ENCODE results near the gene TSPAN2. TPM values are rescaled to one million over a fixed set of nuclear protein-coding genes. Genes with fewer than 3 reads are reported as not detected.

The TSPAN2 gene
- total and polyA plus RNA-seq, 8 donors = 1.6 to 10.2 (median 2.6) TPM

DNA sequence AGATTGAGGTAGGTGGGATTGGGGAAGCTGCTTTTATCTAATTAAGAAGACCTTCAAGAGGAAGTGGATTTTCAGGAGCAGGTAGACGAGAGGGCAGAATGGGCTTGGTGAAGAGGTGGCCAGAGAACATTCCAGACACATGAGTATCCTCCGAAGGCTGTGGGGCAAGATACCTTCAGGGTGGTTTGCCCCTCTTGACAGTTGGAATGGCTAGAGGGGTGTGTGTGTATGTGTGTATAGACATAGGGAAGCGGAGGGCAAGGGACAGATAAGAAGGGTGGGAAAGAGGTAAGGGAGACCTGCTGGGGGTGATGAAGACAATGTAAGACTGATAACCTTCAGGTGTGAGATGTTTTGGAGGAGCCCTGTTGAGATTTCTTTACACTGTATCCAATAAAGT, 46.8 kb upstream of the TSPAN2 start:
- Histone ChIP-seq H3K27ac (no peak overlapping the region), H3K4me1 (no peaks in the 10 kb centered on the region), H3K9me3 (no peaks in the 10 kb centered on the region), H3K27me3 (no peaks in the 10 kb centered on the region), H3K36me3 (no peaks in the 10 kb centered on the region), H3K4me3 (no peak overlapping the region)
- no peak for FAIRE-seq
- TF ChIP-seq, protein P1, sequence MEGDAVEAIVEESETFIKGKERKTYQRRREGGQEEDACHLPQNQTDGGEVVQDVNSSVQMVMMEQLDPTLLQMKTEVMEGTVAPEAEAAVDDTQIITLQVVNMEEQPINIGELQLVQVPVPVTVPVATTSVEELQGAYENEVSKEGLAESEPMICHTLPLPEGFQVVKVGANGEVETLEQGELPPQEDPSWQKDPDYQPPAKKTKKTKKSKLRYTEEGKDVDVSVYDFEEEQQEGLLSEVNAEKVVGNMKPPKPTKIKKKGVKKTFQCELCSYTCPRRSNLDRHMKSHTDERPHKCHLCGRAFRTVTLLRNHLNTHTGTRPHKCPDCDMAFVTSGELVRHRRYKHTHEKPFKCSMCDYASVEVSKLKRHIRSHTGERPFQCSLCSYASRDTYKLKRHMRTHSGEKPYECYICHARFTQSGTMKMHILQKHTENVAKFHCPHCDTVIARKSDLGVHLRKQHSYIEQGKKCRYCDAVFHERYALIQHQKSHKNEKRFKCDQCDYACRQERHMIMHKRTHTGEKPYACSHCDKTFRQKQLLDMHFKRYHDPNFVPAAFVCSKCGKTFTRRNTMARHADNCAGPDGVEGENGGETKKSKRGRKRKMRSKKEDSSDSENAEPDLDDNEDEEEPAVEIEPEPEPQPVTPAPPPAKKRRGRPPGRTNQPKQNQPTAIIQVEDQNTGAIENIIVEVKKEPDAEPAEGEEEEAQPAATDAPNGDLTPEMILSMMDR (IDR thresholded peaks at IDR 0.05) = no peak
- no peak for ATAC-seq
- intact Hi-C loops (cut with DNase I) = loop anchor here in 2 of 3 donors (5.0 kb wide), 2 partner anchors 331 to 461 kb away; no protein-coding TSS in a partner anchor
- 60 to 65% methylated on average over 3 of the region's 3 CpGs for WGBS, 2 donors
- no peak for DNase-seq

- no peak for ATAC-seq
- Histone ChIP-seq H3K27me3 (no peaks in the 10 kb centered on the region), H3K36me3 (no peaks in the 10 kb centered on the region), H3K4me1 (no peaks in the 10 kb centered on the region), H3K4me3 (no peak overlapping the region), H3K27ac (no peak overlapping the region), H3K9me3 (no peaks in the 10 kb centered on the region)
- 31 to 49% methylated on average over 5 of the region's 5 CpGs for WGBS, 2 donors
- FAIRE-seq = no peak
- DNase-seq = no peak
- intact Hi-C loops (cut with DNase I) = loop anchor here in 2 of 3 donors (5.0 kb wide), 2 partner anchors 332 to 462 kb away; no protein-coding TSS in a partner anchor
- TF ChIP-seq, protein P1 (IDR thresholded peaks at IDR 0.05) = no peak
Measured at GRCh38 chr1:115135681-115136080, 46.4 kb upstream of the TSPAN2 start.

- no peak overlapping the region for H3K27ac ChIP-seq
- no peak overlapping the region for H3K4me3 ChIP-seq
- TF ChIP-seq, protein P1 (IDR thresholded peaks at IDR 0.05) = no peak
- FAIRE-seq (no peak), DNase-seq (no peak), ATAC-seq (peak in 2 of 4 donors; percentile 15 to 30)
- no peaks in the 10 kb centered on the region for H3K9me3 ChIP-seq
- H3K27me3 ChIP-seq = no peaks in the 10 kb centered on the region
- 40 to 62% methylated on average over 10 of the region's 10 CpGs for WGBS, 2 donors
- intact Hi-C loops (cut with DNase I) = loop anchor here in 2 of 3 donors (5.0 kb wide), 2 partner anchors 332 to 462 kb away; no protein-coding TSS in a partner anchor
- no peaks in the 10 kb centered on the region for H3K4me1 ChIP-seq
- no peaks in the 10 kb centered on the region for H3K36me3 ChIP-seq
Measured at GRCh38 chr1:115134850-115135480, 45.7 kb upstream of the TSPAN2 start.

- Histone ChIP-seq H3K9me3 (no peaks in the 10 kb centered on the region), H3K36me3 (no peaks in the 10 kb centered on the region), H3K27ac (no peak overlapping the region), H3K4me1 (no peaks in the 10 kb centered on the region), H3K4me3 (no peak overlapping the region), H3K27me3 (no peaks in the 10 kb centered on the region)
- TF ChIP-seq, protein P1 (IDR thresholded peaks at IDR 0.05) = no peak
- ATAC-seq = no peak
- intact Hi-C loops (cut with DNase I) = no loop called here
- DNase-seq = no peak
- WGBS, 2 donors = 61 to 71% methylated on average over 6 of the region's 6 CpGs
- no peak for FAIRE-seq
Measured at GRCh38 chr1:115134231-115134630, 44.9 kb upstream of the TSPAN2 start.

DNA sequence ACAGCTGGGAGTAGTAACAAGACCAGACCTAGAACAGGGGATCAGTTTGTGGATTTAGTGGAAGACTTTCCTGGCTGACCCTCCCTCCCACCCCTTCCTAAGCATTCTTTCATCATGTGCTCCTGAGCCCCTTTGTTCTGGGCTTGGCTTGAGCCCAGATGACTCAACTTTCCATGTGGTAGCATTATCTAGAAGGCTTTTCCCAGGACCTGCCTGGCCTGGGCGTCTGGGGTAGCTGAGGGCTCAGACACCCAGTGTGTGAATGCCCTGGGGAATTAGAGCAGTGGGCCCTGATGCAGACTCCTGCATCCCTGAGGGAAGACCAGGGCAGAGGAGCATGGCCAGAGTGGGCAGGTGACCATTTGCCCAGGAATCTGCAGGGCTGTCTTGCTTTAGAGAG, 44.1 kb upstream of the TSPAN2 start:
- H3K27ac ChIP-seq = no peak overlapping the region
- DNase-seq (no peak), FAIRE-seq (no peak), ATAC-seq (no peak)
- no peaks in the 10 kb centered on the region for H3K4me1 ChIP-seq
- TF ChIP-seq, protein P1 (IDR thresholded peaks at IDR 0.05) = no peak
- WGBS, 2 donors = 53 to 76% methylated on average over 1 of the region's 1 CpG
- no peaks in the 10 kb centered on the region for H3K9me3 ChIP-seq
- H3K27me3 ChIP-seq = no peaks in the 10 kb centered on the region
- no peak overlapping the region for H3K4me3 ChIP-seq
- H3K36me3 ChIP-seq = no peaks in the 10 kb centered on the region
- intact Hi-C loops (cut with DNase I) = no loop called here
